Vagina (tissue), 2 donors: Measurements from ENCODE around the gene ACSF2.

ENCODE experiments used
- CTCF ChIP-seq, 3 experiments: fragments of 450-650 bp in 2 of 3; fragments of 200-600 bp in 1 of 3; sonication (generic) in 1 of 3; IDR thresholded peaks; one replicate each; pipeline ENCODE4 v1.5.1; 2017 to 2019; ENCODE audit warnings: antibody characterized with exemption in 3 of 3, mild to moderate bottlenecking in 2 of 3, moderate library complexity in 2 of 3
- POLR2AphosphoS5 ChIP-seq, 2 donors: sonication (generic); formaldehyde crosslinking; IDR thresholded peaks; one replicate each; pipeline ENCODE4 v1.9.0; 2017; ENCODE audit warnings: antibody characterized with exemption in 2 of 2, mild to moderate bottlenecking in 2 of 2, low read depth in 1 of 2; ENCODE audit not compliant: insufficient read depth in 1 of 2

DNA sequence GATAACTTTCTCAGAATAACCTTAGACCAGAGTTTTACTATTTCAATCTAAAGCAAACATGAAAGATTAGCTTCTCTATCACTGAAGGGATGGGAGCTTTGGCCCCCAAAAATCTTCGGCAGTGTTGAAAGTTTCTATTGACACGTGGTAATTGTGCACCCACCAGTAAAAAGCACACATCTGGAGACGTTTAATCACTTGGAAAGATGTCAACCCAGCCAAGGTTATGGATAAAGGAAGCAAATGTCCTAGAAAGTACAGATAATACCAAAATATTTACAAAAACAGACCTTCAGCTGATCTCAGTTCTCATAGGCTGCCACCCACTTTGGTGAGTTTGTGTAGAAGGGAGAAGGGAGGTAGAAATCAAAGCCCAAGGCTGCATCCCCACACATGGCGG, 87.5 kb downstream of the ACSF2 start:
- TF ChIP-seq CTCF (IDR thresholded peaks at IDR 0.05) (no peak), POLR2AphosphoS5 (IDR thresholded peaks at IDR 0.05; ENCODE audit: insufficient read depth in 1 of 2, low read depth in 1 of 2) (no peak)
